ENCODE measurements around the gene GAS7. TPM values are rescaled to one million over a fixed set of nuclear protein-coding genes. Genes with fewer than 3 reads are reported as not detected.

Gene GAS7
- total and polyA plus RNA-seq, 4 donors: 1.2 to 136 (median 32.3) TPM

DNA sequence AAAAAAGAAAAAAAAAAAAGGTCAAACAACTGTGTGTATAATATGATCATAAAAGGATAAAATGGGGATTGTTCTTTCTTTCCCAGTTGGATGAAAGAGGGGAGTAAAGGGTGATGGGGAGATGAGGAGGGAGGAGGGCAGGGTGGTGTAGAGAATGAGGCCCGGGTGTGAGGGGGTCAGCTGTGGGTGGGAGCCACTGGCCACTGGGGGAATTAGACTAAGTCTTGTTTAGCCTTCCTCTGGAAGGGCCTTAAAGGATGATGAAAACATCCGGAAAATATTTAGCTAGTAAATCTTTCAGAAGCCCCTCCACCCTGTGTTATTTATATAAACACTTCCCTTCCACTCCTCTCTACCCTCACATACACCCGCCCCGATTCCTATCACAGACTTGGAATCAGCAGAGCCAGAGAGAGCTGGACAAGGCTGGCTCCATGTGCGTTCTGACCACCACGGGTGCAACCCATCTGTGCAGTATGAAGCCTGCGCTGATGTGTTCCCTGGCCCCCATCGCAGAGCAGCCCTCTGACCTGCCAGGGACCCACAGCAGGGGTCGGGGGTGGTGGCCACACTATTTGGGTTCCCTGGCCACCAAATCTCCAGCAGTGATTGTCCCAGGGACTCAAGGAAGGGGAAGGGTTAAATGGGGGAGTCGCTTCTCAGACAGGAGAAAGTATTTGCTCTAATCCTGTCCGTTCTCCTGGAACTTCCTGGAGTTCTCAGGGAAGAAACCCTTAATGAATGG, 72.7 kb downstream of the GAS7 start:
- DNase-seq (no peak), ATAC-seq (ENCODE audit: low FRiP score) (no peak)
- intact Hi-C loops (cut with DNase I): no loop called here
- Histone ChIP-seq H3K27ac (ENCODE audit: low read depth in 1 of 2, low read length in 2 of 2) (no peak overlapping the region), H3K36me3 (ENCODE audit: control insufficient read depth in 1 of 2, insufficient read depth in 2 of 2, low read length in 1 of 2) (no peaks in the 10 kb centered on the region), H3K4me3 (ENCODE audit: low read length in 2 of 2) (no peak overlapping the region), H3K4me1 (ENCODE audit: control insufficient read depth in 1 of 2, insufficient read depth in 2 of 2, low read length in 2 of 2) (no peaks in the 10 kb centered on the region), H3K9me3 (ENCODE audit: control insufficient read depth, low read length) (no peaks in the 10 kb centered on the region), H3K27me3 (ENCODE audit: control insufficient read depth in 1 of 2, insufficient read depth in 2 of 2, low read length in 1 of 2) (no peaks in the 10 kb centered on the region)
- 41 to 61% methylated on average over 11 of the region's 11 CpGs for WGBS, 2 donors

DNA sequence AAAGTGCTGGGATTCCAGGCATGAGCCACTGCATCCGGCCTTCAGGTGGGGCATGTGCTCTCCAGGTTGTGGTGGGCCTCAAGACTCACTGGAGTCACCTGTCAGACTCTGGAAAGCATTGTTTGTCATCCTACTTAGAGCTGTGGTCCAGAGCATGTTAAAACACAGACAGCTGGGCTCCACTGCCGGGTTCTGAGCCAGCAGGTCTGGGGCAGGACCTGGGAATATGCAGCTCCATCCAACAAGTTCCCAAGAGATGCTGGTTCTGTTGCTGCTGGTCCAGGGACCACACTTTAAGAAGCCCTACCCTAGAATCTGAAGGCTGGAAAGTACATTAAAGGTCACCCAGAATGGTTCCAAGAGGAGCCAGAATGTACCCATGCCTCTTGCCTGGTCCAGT, 75.3 kb downstream of the GAS7 start:
- H3K27ac ChIP-seq (ENCODE audit: low read depth in 1 of 2, low read length in 2 of 2): no peak overlapping the region
- WGBS, 2 donors: 70 to 74% methylated on average over 2 of the region's 2 CpGs
- no peak for ATAC-seq (ENCODE audit: low FRiP score)
- no peaks in the 10 kb centered on the region for H3K4me1 ChIP-seq (ENCODE audit: control insufficient read depth in 1 of 2, insufficient read depth in 2 of 2, low read length in 2 of 2)
- no peaks in the 10 kb centered on the region for H3K36me3 ChIP-seq (ENCODE audit: control insufficient read depth in 1 of 2, insufficient read depth in 2 of 2, low read length in 1 of 2)
- intact Hi-C loops (cut with DNase I): no loop called here
- no peaks in the 10 kb centered on the region for H3K27me3 ChIP-seq (ENCODE audit: control insufficient read depth in 1 of 2, insufficient read depth in 2 of 2, low read length in 1 of 2)
- H3K4me3 ChIP-seq (ENCODE audit: low read length in 2 of 2): no peak overlapping the region
- H3K9me3 ChIP-seq (ENCODE audit: control insufficient read depth, low read length): no peaks in the 10 kb centered on the region
- no peak for DNase-seq

DNA sequence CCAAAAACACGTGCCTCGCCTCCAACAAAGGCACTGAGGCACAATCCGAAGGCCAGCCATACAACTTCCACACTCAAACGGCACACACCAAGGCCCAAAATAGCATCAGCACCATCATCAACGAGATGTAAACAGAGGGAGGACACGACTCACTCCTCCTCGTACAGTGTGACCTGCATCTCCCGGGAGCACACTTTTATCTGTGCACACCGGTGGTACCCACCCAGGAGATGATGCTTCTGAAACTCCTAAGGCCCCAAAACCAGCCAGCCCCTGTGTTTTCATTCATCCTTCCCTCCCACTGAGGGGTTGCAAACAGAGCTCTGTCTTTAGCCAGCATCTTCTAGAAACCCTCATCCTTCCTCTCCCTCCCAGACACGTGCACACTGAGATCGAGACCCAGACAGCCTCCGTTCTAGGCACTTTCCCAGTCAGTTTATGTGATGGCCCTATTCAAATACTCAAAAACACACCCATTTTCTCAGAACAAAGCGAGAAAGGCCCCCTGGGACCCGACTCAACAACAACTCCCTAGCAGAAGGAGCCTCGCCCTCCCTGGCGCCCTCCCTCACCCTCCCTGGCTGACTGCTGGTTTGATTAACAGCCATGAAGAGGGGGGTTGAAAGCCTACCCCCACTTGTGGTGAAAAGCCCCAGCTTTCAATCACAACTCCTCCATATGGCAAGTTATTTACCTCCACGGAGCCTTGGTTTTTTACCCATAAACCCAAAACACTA, 76.3 kb downstream of the GAS7 start:
- ATAC-seq (ENCODE audit: low FRiP score): no peak
- no peaks in the 10 kb centered on the region for H3K9me3 ChIP-seq (ENCODE audit: control insufficient read depth, low read length)
- DNase-seq: no peak
- no peak overlapping the region for H3K27ac ChIP-seq (ENCODE audit: low read depth in 1 of 2, low read length in 2 of 2)
- intact Hi-C loops (cut with DNase I): no loop called here
- no peaks in the 10 kb centered on the region for H3K27me3 ChIP-seq (ENCODE audit: control insufficient read depth in 1 of 2, insufficient read depth in 2 of 2, low read length in 1 of 2)
- whole genome bisulfite sequencing, 2 donors: 79 to 81% methylated on average over 17 of the region's 17 CpGs
- H3K36me3 ChIP-seq (ENCODE audit: control insufficient read depth in 1 of 2, insufficient read depth in 2 of 2, low read length in 1 of 2): no peaks in the 10 kb centered on the region
- H3K4me3 ChIP-seq (ENCODE audit: low read length in 2 of 2): no peak overlapping the region
- no peaks in the 10 kb centered on the region for H3K4me1 ChIP-seq (ENCODE audit: control insufficient read depth in 1 of 2, insufficient read depth in 2 of 2, low read length in 2 of 2)

DNA sequence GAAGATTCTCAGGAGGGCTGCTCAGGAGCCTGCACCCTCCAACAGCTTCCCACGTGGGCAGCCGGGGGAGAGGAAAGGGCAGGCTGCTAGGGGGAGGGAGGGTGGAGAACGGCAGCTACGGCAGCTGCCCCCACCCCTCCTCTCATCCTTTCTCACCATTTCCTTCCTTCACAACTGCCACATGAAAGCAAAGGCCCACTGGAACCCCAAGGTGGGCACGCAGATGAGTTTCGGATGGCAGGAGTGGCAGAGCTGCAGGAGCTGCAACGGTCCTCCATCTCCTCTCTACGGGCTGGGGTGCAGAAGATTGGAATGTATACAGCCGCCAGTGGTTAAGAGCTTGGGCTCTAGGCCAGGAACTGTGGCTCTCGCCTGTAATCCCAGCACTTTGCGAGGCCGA, 77.7 kb downstream of the GAS7 start:
- WGBS, 2 donors: 66 to 78% methylated on average over 12 of the region's 12 CpGs
- no peaks in the 10 kb centered on the region for H3K27me3 ChIP-seq (ENCODE audit: control insufficient read depth in 1 of 2, insufficient read depth in 2 of 2, low read length in 1 of 2)
- no peaks in the 10 kb centered on the region for H3K36me3 ChIP-seq (ENCODE audit: control insufficient read depth in 1 of 2, insufficient read depth in 2 of 2, low read length in 1 of 2)
- H3K4me1 ChIP-seq (ENCODE audit: control insufficient read depth in 1 of 2, insufficient read depth in 2 of 2, low read length in 2 of 2): no peaks in the 10 kb centered on the region
- no peak overlapping the region for H3K4me3 ChIP-seq (ENCODE audit: low read length in 2 of 2)
- H3K9me3 ChIP-seq (ENCODE audit: control insufficient read depth, low read length): no peaks in the 10 kb centered on the region
- DNase-seq (no peak), ATAC-seq (ENCODE audit: low FRiP score) (no peak)
- no peak overlapping the region for H3K27ac ChIP-seq (ENCODE audit: low read depth in 1 of 2, low read length in 2 of 2)
- intact Hi-C loops (cut with DNase I): no loop called here

DNA sequence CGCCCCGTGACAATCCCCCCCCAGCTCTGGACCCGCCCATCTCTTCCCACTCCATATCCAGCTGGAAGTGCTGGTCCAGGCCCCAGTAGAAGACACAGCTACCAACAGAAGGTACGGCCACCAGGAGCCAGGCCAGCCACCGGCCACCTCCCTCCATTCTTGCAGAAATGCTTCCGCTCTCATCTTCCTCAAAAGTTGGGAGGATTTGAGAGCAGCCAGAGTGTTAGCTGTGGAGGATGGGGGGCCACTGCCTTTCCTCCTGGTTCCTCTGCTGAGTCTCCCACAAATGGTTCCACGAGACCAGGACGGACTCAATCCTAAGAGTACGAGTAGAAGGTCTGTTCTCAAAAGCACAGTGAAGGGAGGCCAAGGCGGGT, 78.3 kb downstream of the GAS7 start:
- ATAC-seq (ENCODE audit: low FRiP score) (no peak), DNase-seq (no peak)
- no peaks in the 10 kb centered on the region for H3K27me3 ChIP-seq (ENCODE audit: control insufficient read depth in 1 of 2, insufficient read depth in 2 of 2, low read length in 1 of 2)
- no peak overlapping the region for H3K4me3 ChIP-seq (ENCODE audit: low read length in 2 of 2)
- no peaks in the 10 kb centered on the region for H3K9me3 ChIP-seq (ENCODE audit: control insufficient read depth, low read length)
- H3K4me1 ChIP-seq (ENCODE audit: control insufficient read depth in 1 of 2, insufficient read depth in 2 of 2, low read length in 2 of 2): no peaks in the 10 kb centered on the region
- no peak overlapping the region for H3K27ac ChIP-seq (ENCODE audit: low read depth in 1 of 2, low read length in 2 of 2)
- intact Hi-C loops (cut with DNase I): no loop called here
- 76 to 87% methylated on average over 10 of the region's 10 CpGs for WGBS, 2 donors
- no peaks in the 10 kb centered on the region for H3K36me3 ChIP-seq (ENCODE audit: control insufficient read depth in 1 of 2, insufficient read depth in 2 of 2, low read length in 1 of 2)

DNA sequence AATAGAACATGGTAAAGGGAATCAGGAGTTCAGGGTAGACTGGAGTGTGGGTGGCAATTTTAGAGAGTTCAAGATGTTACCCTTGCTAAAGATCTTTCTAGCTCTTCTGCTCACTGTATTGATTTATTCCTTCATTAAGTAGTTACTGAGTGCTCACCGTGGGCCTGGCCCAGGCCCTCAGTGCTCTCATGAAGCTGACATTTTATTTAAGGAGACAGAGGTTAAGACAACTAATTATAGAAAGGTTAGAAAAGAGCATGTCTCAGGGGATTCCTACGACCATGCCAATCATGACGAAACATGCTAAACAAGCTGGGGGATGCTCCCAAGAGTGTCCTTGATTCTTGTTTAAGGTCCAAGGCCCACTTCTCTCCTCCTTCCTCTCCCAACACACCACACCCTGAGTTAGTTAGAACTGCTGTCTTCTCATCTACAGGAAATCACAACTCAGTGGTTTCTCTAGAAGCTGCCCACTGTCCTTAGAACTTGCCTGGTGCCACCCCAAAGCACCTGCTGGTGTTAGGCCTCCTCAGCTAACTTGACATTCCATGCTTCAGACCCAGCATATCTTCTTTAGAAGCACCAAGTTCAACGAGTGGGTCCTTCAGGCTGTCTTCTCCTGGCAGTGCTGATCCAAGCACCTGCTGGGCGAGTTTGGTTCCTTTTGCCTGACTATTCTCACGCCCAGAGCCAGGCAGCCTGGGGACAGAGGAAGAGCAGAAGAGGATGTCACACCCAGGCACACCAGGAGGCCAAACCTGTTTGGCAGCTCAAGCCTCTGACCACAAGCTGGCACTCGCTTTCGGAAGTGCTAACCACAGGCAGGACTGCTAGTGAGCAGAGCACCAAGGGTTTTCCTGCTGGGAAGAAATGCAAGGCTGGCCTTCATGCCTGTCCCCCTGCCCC, 79.0 kb downstream of the GAS7 start:
- WGBS, 2 donors: 80 to 84% methylated on average over 8 of the region's 8 CpGs
- Histone ChIP-seq H3K27me3 (ENCODE audit: control insufficient read depth in 1 of 2, insufficient read depth in 2 of 2, low read length in 1 of 2) (no peaks in the 10 kb centered on the region), H3K4me3 (ENCODE audit: low read length in 2 of 2) (no peak overlapping the region), H3K36me3 (ENCODE audit: control insufficient read depth in 1 of 2, insufficient read depth in 2 of 2, low read length in 1 of 2) (no peaks in the 10 kb centered on the region), H3K27ac (ENCODE audit: low read depth in 1 of 2, low read length in 2 of 2) (no peak overlapping the region), H3K4me1 (ENCODE audit: control insufficient read depth in 1 of 2, insufficient read depth in 2 of 2, low read length in 2 of 2) (no peaks in the 10 kb centered on the region), H3K9me3 (ENCODE audit: control insufficient read depth, low read length) (no peaks in the 10 kb centered on the region)
- DNase-seq: no peak
- no peak for ATAC-seq (ENCODE audit: low FRiP score)
- intact Hi-C loops (cut with DNase I): no loop called here

DNA sequence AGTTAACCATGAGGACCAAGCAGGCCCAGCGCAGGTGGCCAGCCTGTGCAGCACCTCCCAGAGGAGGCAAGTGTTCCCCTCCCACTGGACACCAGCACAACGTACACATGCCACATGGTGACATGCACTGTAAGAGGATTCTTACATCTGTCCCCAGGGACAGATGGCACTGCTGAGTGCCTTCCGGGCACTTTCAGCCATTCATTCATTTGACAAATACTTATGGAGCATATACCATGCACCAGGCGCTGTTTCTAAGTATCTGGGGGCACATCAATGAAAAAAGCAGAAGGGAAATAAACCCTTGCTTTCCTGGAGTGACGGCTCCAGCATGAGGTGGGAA, 79.6 kb downstream of the GAS7 start:
- no peak overlapping the region for H3K27ac ChIP-seq (ENCODE audit: low read depth in 1 of 2, low read length in 2 of 2)
- no peaks in the 10 kb centered on the region for H3K27me3 ChIP-seq (ENCODE audit: control insufficient read depth in 1 of 2, insufficient read depth in 2 of 2, low read length in 1 of 2)
- H3K4me1 ChIP-seq (ENCODE audit: control insufficient read depth in 1 of 2, insufficient read depth in 2 of 2, low read length in 2 of 2): no peaks in the 10 kb centered on the region
- no peaks in the 10 kb centered on the region for H3K36me3 ChIP-seq (ENCODE audit: control insufficient read depth in 1 of 2, insufficient read depth in 2 of 2, low read length in 1 of 2)
- 89 to 92% methylated on average over 5 of the region's 5 CpGs for WGBS, 2 donors
- ATAC-seq (ENCODE audit: low FRiP score) (no peak), DNase-seq (no peak)
- H3K4me3 ChIP-seq (ENCODE audit: low read length in 2 of 2): no peak overlapping the region
- H3K9me3 ChIP-seq (ENCODE audit: control insufficient read depth, low read length): no peaks in the 10 kb centered on the region
- intact Hi-C loops (cut with DNase I): no loop called here

DNA sequence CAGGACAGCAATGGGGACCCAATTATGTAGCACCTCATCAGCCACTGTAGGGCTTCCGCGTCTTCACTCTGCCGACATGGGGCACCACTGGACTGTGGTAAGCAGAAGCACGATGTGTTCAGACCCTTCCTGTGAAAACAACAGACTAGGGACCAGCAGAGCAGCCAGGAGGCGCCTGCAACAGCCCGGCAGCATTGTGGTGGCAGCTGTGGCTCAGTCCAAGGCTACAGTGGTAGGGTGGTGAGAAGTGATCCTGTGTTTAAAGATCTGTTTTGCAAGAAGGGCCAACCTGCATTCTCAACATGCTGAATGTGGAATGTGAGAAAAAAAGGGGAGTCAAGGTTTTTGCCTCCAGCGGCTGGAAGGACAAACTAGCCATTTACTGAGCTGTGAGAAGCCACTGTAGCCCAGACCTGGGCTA, 80.8 kb downstream of the GAS7 start:
- Histone ChIP-seq H3K4me3 (ENCODE audit: low read length in 2 of 2) (no peak overlapping the region), H3K9me3 (ENCODE audit: control insufficient read depth, low read length) (no peaks in the 10 kb centered on the region), H3K36me3 (ENCODE audit: control insufficient read depth in 1 of 2, insufficient read depth in 2 of 2, low read length in 1 of 2) (no peaks in the 10 kb centered on the region), H3K27me3 (ENCODE audit: control insufficient read depth in 1 of 2, insufficient read depth in 2 of 2, low read length in 1 of 2) (no peaks in the 10 kb centered on the region), H3K4me1 (ENCODE audit: control insufficient read depth in 1 of 2, insufficient read depth in 2 of 2, low read length in 2 of 2) (no peaks in the 10 kb centered on the region), H3K27ac (ENCODE audit: low read depth in 1 of 2, low read length in 2 of 2) (no peak overlapping the region)
- ATAC-seq (ENCODE audit: low FRiP score) (no peak), DNase-seq (peak in 1 of 2 donors; percentile 66)
- intact Hi-C loops (cut with DNase I): no loop called here
- WGBS, 2 donors: 91 to 92% methylated on average over 7 of the region's 7 CpGs

Measured in aorta (tissue), 5 donors.